PFSK-1 (cell line): ENCODE measurements around the gene PCDHA8.
"Not testable (repeated sequence)": the region's sequence is repeated elsewhere in the genome, so short reads cannot be mapped to it uniquely, and the experiment has no call there.

ENCODE experiments used
- FOXP2 ChIP-seq: optimal IDR thresholded peaks from 2 replicates; pipeline ENCODE3; 2011; ENCODE audit warnings: borderline replicate concordance, control low read depth, inconsistent platforms; ENCODE audit not compliant: insufficient read depth; ENCODE audit errors: extremely low read length, extremely low read depth
- POLR2AphosphoS5 ChIP-seq: IDR thresholded peaks from 2 replicates; pipeline ENCODE4 v1.6.1; 2012; ENCODE audit warnings: low read depth, mild to moderate bottlenecking, control low read depth, low read length, moderate library complexity
- REST ChIP-seq, 2 experiments: IDR thresholded peaks; 2 replicates each; pipeline versions ENCODE4 v1.6.1 to v1.8.0; 2011 to 2012; ENCODE audit warnings: low read depth in 2 of 2, low read length in 2 of 2, control low read depth in 1 of 2, inconsistent platforms in 1 of 2, mild to moderate bottlenecking in 1 of 2, moderate library complexity in 1 of 2; ENCODE audit not compliant: insufficient read depth in 1 of 2
- SIN3A ChIP-seq: IDR thresholded peaks from 2 replicates; pipeline ENCODE4 v1.6.1; 2012; ENCODE audit warnings: mild to moderate bottlenecking, low read length, moderate library complexity, borderline replicate concordance; ENCODE audit not compliant: insufficient read depth
- TAF1 ChIP-seq: IDR thresholded peaks from 2 replicates; pipeline ENCODE4 v1.6.1; 2012; ENCODE audit warnings: low read length, control low read depth, borderline replicate concordance; ENCODE audit not compliant: insufficient read depth

The PCDHA8 gene

GRCh38 chr5:140835622-140836510 lies 5.1 kb upstream of the PCDHA8 start:
- TF ChIP-seq SIN3A = no peak

- TF ChIP-seq SIN3A (no peak), FOXP2 (no peak)
These were observed 2.1 kb downstream of the PCDHA8 start for GRCh38 chr5:140842798-140843733.

DNA sequence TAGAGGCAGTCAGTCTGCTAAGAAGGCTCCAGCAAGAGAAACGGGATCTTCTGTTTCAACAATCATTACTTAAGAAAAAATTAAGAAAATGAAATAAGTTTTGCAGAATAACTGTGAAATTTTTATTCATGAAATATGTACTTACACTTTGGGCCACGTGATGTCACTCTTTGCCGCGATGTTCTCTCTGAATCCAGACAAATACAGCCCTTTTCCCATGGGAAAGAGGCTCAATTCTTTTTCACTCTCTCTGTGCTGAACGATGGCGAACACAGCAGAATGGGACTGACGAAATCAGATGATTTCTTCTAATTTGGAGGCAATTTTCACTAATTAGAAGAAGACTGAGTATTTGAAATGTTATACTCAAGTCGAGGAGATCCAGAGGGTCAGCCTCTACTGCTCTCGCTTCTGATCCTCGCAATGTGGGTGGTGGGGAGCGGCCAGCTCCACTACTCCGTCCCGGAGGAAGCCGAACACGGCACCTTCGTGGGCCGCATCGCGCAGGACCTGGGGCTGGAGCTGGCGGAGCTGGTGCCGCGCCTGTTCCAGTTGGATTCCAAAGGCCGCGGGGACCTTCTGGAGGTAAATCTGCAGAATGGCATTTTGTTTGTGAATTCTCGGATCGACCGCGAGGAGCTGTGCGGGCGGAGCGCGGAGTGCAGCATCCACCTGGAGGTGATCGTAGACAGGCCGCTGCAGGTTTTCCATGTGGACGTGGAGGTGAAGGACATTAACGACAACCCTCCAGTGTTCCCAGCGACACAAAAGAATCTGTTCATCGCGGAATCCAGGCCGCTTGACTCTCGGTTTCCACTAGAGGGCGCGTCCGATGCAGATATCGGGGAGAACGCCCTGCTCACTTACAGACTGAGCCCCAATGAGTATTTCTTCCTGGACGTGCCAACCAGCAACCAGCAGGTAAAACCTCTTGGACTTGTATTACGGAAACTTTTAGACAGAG lies 7.4 kb downstream of the PCDHA8 start, which contains the start of gene PCDHA9:
Gene PCDHA9, plus strand, starts transcription at position 244 of the 964 bp plus-strand sequence. Its CDS starts 114 bp downstream, at position 358.
- TF ChIP-seq FOXP2; SIN3A; REST (IDR thresholded peaks at IDR 0.05; ENCODE audit: insufficient read depth in 1 of 2, low read depth in 2 of 2, low read length in 2 of 2): not testable (repeated sequence)

- no peak for TF ChIP-seq SIN3A
- no peak for TF ChIP-seq REST (IDR thresholded peaks at IDR 0.05; ENCODE audit: insufficient read depth in 1 of 2, low read depth in 2 of 2, low read length in 2 of 2)
- TF ChIP-seq POLR2AphosphoS5 = no peak
- no peak for TF ChIP-seq FOXP2
- no peak for TF ChIP-seq TAF1
These were observed 15.0 kb downstream of the PCDHA8 start, which contains the start of gene PCDHA10 for GRCh38 chr5:140855772-140856674. Gene PCDHA10, plus strand, starts transcription at chr5:140855897. Its CDS starts 152 bp downstream, at chr5:140856049.

GRCh38 chr5:140857177-140857986 lies 16.4 kb downstream of the PCDHA8 start:
- no peak for TF ChIP-seq TAF1
